Prostate gland (tissue), 2 donors: ENCODE measurements around the gene CPLANE1. TPM values are rescaled to one million over a fixed set of nuclear protein-coding genes. Genes with fewer than 3 reads are reported as not detected.
"Not testable (repeated sequence)": the region's sequence is repeated elsewhere in the genome, so short reads cannot be mapped to it uniquely, and the experiment has no call there.

Experiments
- DNase-seq: peaks from one replicate; pipeline ENCODE4 v3.0.0-alpha.2; 2019; ENCODE audit warnings: low spot score
- H3K27ac ChIP-seq, 2 donors: fragments of 200-600 bp; sonication (generic); 2 replicates each; pipeline ENCODE4 v1.5.1; 2017 to 2019
- H3K27me3 ChIP-seq: fragments of 200-600 bp; sonication (generic); replicated peaks from 2 replicates; pipeline ENCODE4 v1.5.1; 2019; ENCODE audit not compliant: insufficient read depth
- H3K36me3 ChIP-seq, 2 donors: fragments of 200-600 bp; sonication (generic); 1 replicate in 1 of 2; 2 replicates in 1 of 2; pipeline versions ENCODE4 v1.5.1 to v1.8.1; 2017 to 2019
- H3K4me1 ChIP-seq: fragments of 200-600 bp; sonication (generic); replicated peaks from 2 replicates; pipeline ENCODE4 v1.5.1; 2019
- H3K4me3 ChIP-seq, 2 donors: fragments of 200-600 bp; sonication (generic); 2 replicates each; pipeline ENCODE4 v1.5.1; 2017 to 2019
- H3K9me3 ChIP-seq: fragments of 200-600 bp; sonication (generic); 2 replicates; pipeline ENCODE4 v1.5.1; 2017
- CTCF ChIP-seq, 4 experiments: fragments of 200-600 bp in 2 of 4; fragments of 450-650 bp in 2 of 4; sonication (generic) in 2 of 4; IDR thresholded peaks; 1 replicate in 3 of 4; 2 replicates in 1 of 4; pipeline ENCODE4 v1.5.1; 2016 to 2019; ENCODE audit warnings: antibody characterized with exemption in 4 of 4, mild to moderate bottlenecking in 2 of 4, moderate library complexity in 2 of 4
- POLR2A ChIP-seq: fragments of 450-650 bp; IDR thresholded peaks from one replicate; pipeline ENCODE4 v1.6.1; 2016; ENCODE audit warnings: antibody characterized with exemption, mild to moderate bottlenecking
- POLR2AphosphoS5 ChIP-seq: sonication (generic); formaldehyde crosslinking; IDR thresholded peaks from one replicate; pipeline ENCODE4 v1.6.1; 2017; ENCODE audit warnings: antibody characterized with exemption
- WGBS: methylation state at CpG from one replicate; pipeline ENCODE4 v1.1.5; 2018; 5-methylcytosine and 5-hydroxymethylcytosine counted together
- intact Hi-C: fragments of 100-400 bp; cut with DNase I; formaldehyde crosslinking; loops from one replicate; pipeline ENCODE4 v1.14.2; 2022
- total RNA-seq, 2 donors: library from RNA; depleted of rRNA; stranded (reverse); fragments of >200 nt; gene quantifications; one replicate each; pipeline ENCODE4 v1.1.0, GENCODE V29; 2016

The CPLANE1 gene
- total RNA-seq, 2 donors from 2014 or later = 17.2 to 27.8 TPM

GRCh38 chr5:37103302-37103701, 145.9 kb downstream of the CPLANE1 start:
- H3K4me3 ChIP-seq = no peak overlapping the region
- intact Hi-C loops = no loop called here
- peaks cover 0 to 5% of the 10 kb centered on the region in 2 donors for H3K36me3 ChIP-seq
- H3K27me3 ChIP-seq = no peaks in the 10 kb centered on the region
- H3K4me1 ChIP-seq = no peaks in the 10 kb centered on the region
- no peak overlapping the region for H3K27ac ChIP-seq
- no peak for TF ChIP-seq CTCF (IDR thresholded peaks at IDR 0.05)
- TF ChIP-seq POLR2AphosphoS5 = no peak
- no peak for TF ChIP-seq POLR2A
- DNase-seq = no peak
- 100% methylated on average over 2 of the region's 2 CpGs for WGBS
- H3K9me3 ChIP-seq = no peaks in the 10 kb centered on the region

- H3K9me3 ChIP-seq, H3K27me3 ChIP-seq, H3K4me3 ChIP-seq, DNase-seq, H3K27ac ChIP-seq, intact Hi-C loops, H3K4me1 ChIP-seq, H3K36me3 ChIP-seq: not testable (repeated sequence)
- WGBS = 95% methylated on average over 5 of the region's 5 CpGs
Measured at GRCh38 chr5:37099267-37099666, 149.9 kb downstream of the CPLANE1 start.

DNA sequence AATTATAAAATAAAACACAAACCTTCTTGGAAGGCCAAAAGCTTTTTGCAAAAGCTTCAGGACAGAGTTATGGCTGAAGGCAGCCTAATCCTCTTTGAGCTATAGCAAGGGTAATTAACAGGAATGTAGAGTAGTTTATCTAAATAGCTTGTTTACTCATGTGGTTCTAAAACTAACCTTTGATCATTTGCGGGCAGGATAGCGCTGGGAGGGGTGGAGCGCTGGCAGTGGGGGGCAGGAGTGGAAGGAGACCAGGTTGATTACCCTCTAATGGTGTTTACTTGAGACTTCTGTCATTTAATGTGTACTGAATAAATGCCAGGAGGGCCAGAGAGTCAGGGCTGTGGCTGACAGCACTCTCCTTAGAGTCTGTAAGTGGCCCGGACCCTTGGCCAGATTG, 155.4 kb downstream of the CPLANE1 start:
- H3K27ac ChIP-seq, H3K4me3 ChIP-seq, intact Hi-C loops, H3K4me1 ChIP-seq, DNase-seq, H3K27me3 ChIP-seq, H3K36me3 ChIP-seq, H3K9me3 ChIP-seq: not testable (repeated sequence)
- 55% methylated on average over 4 of the region's 4 CpGs for WGBS

- H3K27me3 ChIP-seq = no peaks in the 10 kb centered on the region
- H3K27ac ChIP-seq = peak overlapping the region in 1 of 2 donors; percentile 9
- DNase-seq = no peak
- no peaks in the 10 kb centered on the region for H3K9me3 ChIP-seq
- H3K4me3 ChIP-seq = no peak overlapping the region
- WGBS = 82% methylated on average over 2 of the region's 2 CpGs
- TF ChIP-seq CTCF (IDR thresholded peaks at IDR 0.05) (no peak), POLR2A (no peak), POLR2AphosphoS5 (no peak)
- H3K36me3 ChIP-seq = no peaks in the 10 kb centered on the region
- intact Hi-C loops = no loop called here
- H3K4me1 ChIP-seq = no peaks in the 10 kb centered on the region
Measured at GRCh38 chr5:37090781-37091180, 158.4 kb downstream of the CPLANE1 start.

DNA sequence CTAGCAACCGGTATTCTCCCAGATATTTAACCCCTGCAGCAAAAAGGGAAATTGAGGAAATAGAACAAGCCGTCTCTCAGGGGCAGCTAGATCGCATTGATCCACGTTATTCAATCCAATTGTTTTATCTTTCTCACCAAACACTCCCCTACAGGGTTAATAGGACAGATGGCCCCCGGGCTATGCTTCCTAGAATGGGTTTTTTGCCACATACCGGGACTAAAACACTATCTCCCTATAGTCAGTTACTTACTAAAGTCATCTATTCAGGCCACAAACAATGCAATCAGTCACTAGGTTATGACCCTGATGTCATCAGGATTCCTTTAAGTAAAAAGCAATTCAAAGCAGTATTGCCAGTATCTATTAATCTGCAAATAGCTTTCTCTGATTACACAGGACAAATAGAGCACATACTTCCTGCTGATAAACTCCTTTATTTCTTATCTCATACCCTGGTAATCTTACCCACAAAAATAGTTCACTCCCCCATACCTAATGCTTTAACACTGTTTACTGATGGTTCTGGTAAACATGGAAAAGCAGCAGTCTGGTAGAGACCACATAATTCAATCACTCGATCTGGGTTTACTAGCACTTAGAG, 159.0 kb downstream of the CPLANE1 start:
- Histone ChIP-seq H3K4me3 (no peak overlapping the region), H3K27ac (peak overlapping the region in 1 of 2 donors; percentile 9), H3K36me3 (no peaks in the 10 kb centered on the region), H3K4me1 (no peaks in the 10 kb centered on the region), H3K9me3 (no peaks in the 10 kb centered on the region), H3K27me3 (no peaks in the 10 kb centered on the region)
- no peak for DNase-seq
- intact Hi-C loops = no loop called here
- no peak for TF ChIP-seq CTCF (IDR thresholded peaks at IDR 0.05)
- no peak for TF ChIP-seq POLR2A
- TF ChIP-seq POLR2AphosphoS5 = no peak
- 56% methylated on average over 7 of the region's 7 CpGs for WGBS

DNA sequence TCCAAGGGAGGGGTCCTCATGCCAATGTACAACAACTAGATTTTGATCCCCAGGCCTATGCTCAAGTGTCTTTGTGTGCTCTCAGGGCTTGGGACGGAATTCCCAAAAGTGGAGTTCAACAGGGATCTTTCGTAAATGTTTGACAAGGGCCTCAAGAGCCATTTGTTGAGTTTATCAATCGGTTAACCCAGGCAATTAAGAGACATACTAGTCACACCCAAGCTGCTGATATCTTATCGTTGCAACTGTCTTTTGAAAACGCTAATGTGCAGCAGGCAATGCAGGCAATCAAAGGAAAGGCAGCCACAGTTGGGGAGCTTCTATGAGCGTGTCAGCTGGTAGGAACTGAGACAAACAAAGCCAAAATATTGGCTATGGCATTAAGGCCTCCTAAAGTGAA, 161.2 kb downstream of the CPLANE1 start:
- no peak overlapping the region for H3K4me3 ChIP-seq
- no peak for DNase-seq
- no peaks in the 10 kb centered on the region for H3K4me1 ChIP-seq
- no peaks in the 10 kb centered on the region for H3K36me3 ChIP-seq
- intact Hi-C loops = no loop called here
- TF ChIP-seq POLR2A (no peak), CTCF (IDR thresholded peaks at IDR 0.05) (no peak), POLR2AphosphoS5 (no peak)
- peak overlapping the region in 1 of 2 donors; percentile 27 for H3K27ac ChIP-seq
- H3K9me3 ChIP-seq = no peaks in the 10 kb centered on the region
- WGBS = 78% methylated on average over 6 of the region's 6 CpGs
- no peaks in the 10 kb centered on the region for H3K27me3 ChIP-seq
